SJSA1 (cell line): ENCODE results near the gene MRAP2. TPM values are rescaled to one million over a fixed set of nuclear protein-coding genes. Genes with fewer than 3 reads are reported as not detected.
"Not testable (repeated sequence)": the region's sequence is repeated elsewhere in the genome, so short reads cannot be mapped to it uniquely, and the experiment has no call there.

Source experiments
- DNase-seq, 2 experiments: peaks; one replicate each; pipeline ENCODE4 v3.0.0-alpha.2; 2015 to 2020; ENCODE audit warnings: low spot score in 2 of 2, low read depth in 1 of 2
- H3K27ac ChIP-seq: fragments of 250-450 bp; sonication (Bioruptor Pico); 2 replicates; pipeline ENCODE4 v1.5.1; 2020; ENCODE audit warnings: mild to moderate bottlenecking, moderate library complexity
- H3K27me3 ChIP-seq: fragments of 250-450 bp; sonication (Bioruptor Pico); replicated peaks from 2 replicates; pipeline ENCODE4 v1.5.1; 2020; ENCODE audit warnings: mild to moderate bottlenecking, moderate library complexity
- H3K36me3 ChIP-seq: fragments of 250-450 bp; sonication (Bioruptor Pico); 2 replicates; pipeline ENCODE4 v1.5.1; 2020; ENCODE audit warnings: mild to moderate bottlenecking
- H3K4me1 ChIP-seq: fragments of 250-450 bp; sonication (Bioruptor Pico); replicated peaks from 2 replicates; pipeline ENCODE4 v1.6.1; 2021; ENCODE audit warnings: mild to moderate bottlenecking
- H3K4me3 ChIP-seq: fragments of 250-450 bp; sonication (Bioruptor Pico); 2 replicates; pipeline ENCODE4 v1.5.1; 2020; ENCODE audit warnings: mild to moderate bottlenecking
- H3K9me3 ChIP-seq: fragments of 250-450 bp; sonication (Bioruptor Pico); replicated peaks from 2 replicates; pipeline ENCODE4 v1.5.1; 2020; ENCODE audit warnings: mild to moderate bottlenecking
- total RNA-seq: library from RNA; depleted of rRNA; stranded (reverse); fragments of >200 nt; shearing (Covaris generic); gene quantifications from 2 replicates; pipeline ENCODE4 v1.2.3, GENCODE V29; 2014

MRAP2 gene
- total RNA-seq, 1 experiment from 2014 or later: not detected

GRCh38 chr6:84017709-84018452 is 15.7 kb upstream of the MRAP2 start:
- no peaks in the 10 kb centered on the region for H3K4me1 ChIP-seq
- no peaks in the 10 kb centered on the region for H3K27me3 ChIP-seq
- H3K4me3 ChIP-seq: no peak overlapping the region
- no peaks in the 10 kb centered on the region for H3K36me3 ChIP-seq
- no peaks in the 10 kb centered on the region for H3K9me3 ChIP-seq
- H3K27ac ChIP-seq: no peak overlapping the region
- DNase-seq: no peak

GRCh38 chr6:84018453-84019061 is 15.0 kb upstream of the MRAP2 start:
- Histone ChIP-seq H3K9me3 (no peaks in the 10 kb centered on the region), H3K4me3 (no peak overlapping the region), H3K4me1 (no peaks in the 10 kb centered on the region), H3K27ac (no peak overlapping the region), H3K27me3 (no peaks in the 10 kb centered on the region), H3K36me3 (no peaks in the 10 kb centered on the region)
- DNase-seq: no peak

- Histone ChIP-seq H3K27ac (no peak overlapping the region), H3K27me3 (no peaks in the 10 kb centered on the region), H3K4me1 (no peaks in the 10 kb centered on the region), H3K4me3 (no peak overlapping the region), H3K9me3 (no peaks in the 10 kb centered on the region), H3K36me3 (no peaks in the 10 kb centered on the region)
- no peak for DNase-seq
These were observed 14.3 kb upstream of the MRAP2 start for GRCh38 chr6:84019141-84019841.

- Histone ChIP-seq H3K9me3 (no peaks in the 10 kb centered on the region), H3K27ac (no peak overlapping the region), H3K27me3 (no peaks in the 10 kb centered on the region), H3K4me3 (no peak overlapping the region), H3K4me1 (no peaks in the 10 kb centered on the region), H3K36me3 (no peaks in the 10 kb centered on the region)
- DNase-seq: no peak
These were observed 13.7 kb upstream of the MRAP2 start for GRCh38 chr6:84019842-84020211.

- Histone ChIP-seq H3K9me3 (no peaks in the 10 kb centered on the region), H3K4me3 (no peak overlapping the region)
These were observed 11.9 kb upstream of the MRAP2 start for GRCh38 chr6:84021625-84022024.

GRCh38 chr6:84026721-84027164 is 6.8 kb upstream of the MRAP2 start:
- Histone ChIP-seq H3K4me1 (no peaks in the 10 kb centered on the region), H3K9me3 (no peaks in the 10 kb centered on the region), H3K36me3 (no peaks in the 10 kb centered on the region), H3K27ac (no peak overlapping the region), H3K27me3 (no peaks in the 10 kb centered on the region; the same call in 1 of the 2 replicates), H3K4me3 (no peak overlapping the region)
- DNase-seq: no peak

More at GRCh38 chr6:84021625-84022024, 11.9 kb upstream of the MRAP2 start:
- Histone ChIP-seq H3K27me3 (no peaks in the 10 kb centered on the region), H3K27ac (no peak overlapping the region), H3K4me1 (no peaks in the 10 kb centered on the region), H3K36me3 (no peaks in the 10 kb centered on the region)
- no peak for DNase-seq

- H3K4me3 ChIP-seq: no peak overlapping the region
- no peak for DNase-seq
These were observed 6.0 kb upstream of the MRAP2 start for GRCh38 chr6:84027340-84028181.

GRCh38 chr6:84028350-84028749 is 5.2 kb upstream of the MRAP2 start:
- Histone ChIP-seq H3K27ac (no peak overlapping the region), H3K27me3 (peaks cover 10% of the 10 kb centered on the region), H3K9me3 (no peaks in the 10 kb centered on the region), H3K36me3 (no peaks in the 10 kb centered on the region), H3K4me1 (peaks cover 2% of the 10 kb centered on the region), H3K4me3 (no peak overlapping the region)
- no peak for DNase-seq

More at GRCh38 chr6:84027340-84028181, 6.0 kb upstream of the MRAP2 start:
- H3K36me3 ChIP-seq: no peaks in the 10 kb centered on the region
- peaks cover 2% of the 10 kb centered on the region for H3K27me3 ChIP-seq
- H3K27ac ChIP-seq: no peak overlapping the region
- no peaks in the 10 kb centered on the region for H3K9me3 ChIP-seq
- H3K4me1 ChIP-seq: no peaks in the 10 kb centered on the region

- not testable (repeated sequence) for H3K9me3 ChIP-seq, H3K36me3 ChIP-seq, H3K27ac ChIP-seq, H3K4me3 ChIP-seq, DNase-seq, H3K4me1 ChIP-seq
- H3K27me3 ChIP-seq: peaks cover 27% of the 10 kb centered on the region
These were observed 1.6 kb upstream of the MRAP2 start for GRCh38 chr6:84032000-84032399.

- H3K27ac ChIP-seq: no peak overlapping the region
- H3K4me1 ChIP-seq: peaks cover 10% of the 10 kb centered on the region
- no peak for DNase-seq
- peaks cover 27% of the 10 kb centered on the region for H3K27me3 ChIP-seq
- H3K9me3 ChIP-seq: no peaks in the 10 kb centered on the region
- H3K4me3 ChIP-seq: no peak overlapping the region
- H3K36me3 ChIP-seq: no peaks in the 10 kb centered on the region
These were observed 1.9 kb downstream of the MRAP2 start for GRCh38 chr6:84035484-84035883.

- Histone ChIP-seq H3K36me3 (no peaks in the 10 kb centered on the region), H3K4me3 (no peak overlapping the region), H3K4me1 (peaks cover 10% of the 10 kb centered on the region), H3K27ac (no peak overlapping the region), H3K27me3 (peaks cover 25% of the 10 kb centered on the region), H3K9me3 (no peaks in the 10 kb centered on the region)
- DNase-seq: no peak
These were observed 4.0 kb downstream of the MRAP2 start for GRCh38 chr6:84037425-84038089.

GRCh38 chr6:84042603-84043002 is 9.0 kb downstream of the MRAP2 start:
- H3K9me3 ChIP-seq: no peaks in the 10 kb centered on the region
- H3K36me3 ChIP-seq: no peaks in the 10 kb centered on the region
- no peak overlapping the region for H3K27ac ChIP-seq
- DNase-seq: no peak
- 0 out of 2 replicates have a peak, but pooled peaks cover 4% of the 10 kb centered on the region for H3K27me3 ChIP-seq
- no peaks in the 10 kb centered on the region for H3K4me1 ChIP-seq
- H3K4me3 ChIP-seq: no peak overlapping the region

GRCh38 chr6:84043555-84043954 is 10.0 kb downstream of the MRAP2 start:
- Histone ChIP-seq H3K4me3 (no peak overlapping the region), H3K36me3 (no peaks in the 10 kb centered on the region), H3K9me3 (no peaks in the 10 kb centered on the region), H3K4me1 (no peaks in the 10 kb centered on the region), H3K27me3 (0 out of 2 replicates have a peak, but pooled peaks cover 4% of the 10 kb centered on the region), H3K27ac (no peak overlapping the region)
- DNase-seq: no peak
